T-helper 22 cell (primary cell): ENCODE measurements around the gene C12orf50.
A peak's percentile ranks its signal among the peaks of the same experiment; 100 is the strongest.
"Not testable (repeated sequence)": the region's sequence is repeated elsewhere in the genome, so short reads cannot be mapped to it uniquely, and the experiment has no call there.

Source experiments
- DNase-seq: peaks from one replicate; pipeline ENCODE4 v3.0.0-alpha.2; 2020; ENCODE audit warnings: low read depth

Gene C12orf50

DNA sequence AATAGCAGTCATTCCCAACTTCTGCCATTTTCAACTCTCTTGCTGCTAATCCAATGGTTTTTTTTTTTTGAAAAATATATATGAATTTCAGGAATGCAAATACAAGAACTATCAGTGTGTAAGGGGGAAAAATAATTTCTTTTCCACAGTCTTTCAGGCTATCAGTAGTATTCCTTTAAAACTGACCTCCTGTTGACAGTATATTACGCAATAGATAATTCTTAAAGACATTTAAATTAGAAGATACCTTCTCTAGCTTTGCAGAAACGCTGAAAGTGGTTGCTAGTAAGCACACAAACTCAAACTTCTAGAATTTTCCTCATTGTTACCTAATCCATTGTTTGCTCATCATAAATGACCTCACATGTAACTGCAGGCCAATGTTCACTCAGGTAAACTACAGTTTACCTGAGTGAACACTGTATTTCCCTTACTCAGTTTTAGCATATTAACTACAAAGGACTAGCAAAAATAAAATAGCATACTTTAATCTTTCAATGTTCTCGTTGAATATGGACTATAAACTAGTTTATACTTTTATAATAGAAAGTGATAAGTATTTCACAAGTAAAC, at the start of gene C12orf50:
TSS of gene C12orf50 (minus strand) at position 309 of the 573 bp plus-strand sequence. CDS start 2,439 bp downstream, outside the sequence.
- DNase-seq: no peak

DNA sequence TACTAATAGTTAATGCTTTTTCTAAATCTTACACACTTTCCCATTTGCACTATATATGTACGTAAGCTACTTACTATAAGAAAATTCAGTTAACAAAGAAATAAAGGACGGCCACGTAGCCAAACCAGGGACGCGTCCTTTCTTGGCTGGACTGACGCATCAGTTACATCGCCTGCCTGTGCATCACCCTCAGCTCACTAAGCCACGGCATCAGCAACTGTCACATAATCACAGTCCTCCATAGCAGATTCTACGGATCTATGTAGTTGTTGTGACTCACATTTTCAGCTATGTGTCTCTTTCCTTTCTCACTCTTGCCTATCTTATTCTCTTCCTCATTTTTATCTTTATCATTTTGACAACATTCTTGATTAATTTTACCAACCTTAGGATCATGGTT, 38.1 kb upstream of the C12orf50 start:
- DNase-seq: no peak

DNA sequence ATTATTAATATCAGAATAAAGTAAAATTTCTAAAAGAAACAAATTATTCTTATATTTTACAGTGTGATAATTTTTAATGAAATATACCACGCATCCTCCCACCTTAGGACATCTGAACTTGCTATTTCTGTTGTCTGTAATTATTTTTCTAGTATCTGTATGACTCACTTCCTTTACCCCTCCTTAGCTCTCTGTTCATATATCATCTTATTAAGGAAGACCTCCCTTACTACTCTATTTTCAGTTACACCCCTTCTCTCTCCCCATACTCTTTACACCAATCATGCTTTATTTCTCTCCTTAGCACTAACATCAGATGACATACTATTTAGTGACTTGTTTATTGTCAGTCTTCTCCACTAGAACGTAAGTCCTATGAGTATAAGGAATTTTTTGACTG, 34.2 kb upstream of the C12orf50 start:
- no peak for DNase-seq

DNA sequence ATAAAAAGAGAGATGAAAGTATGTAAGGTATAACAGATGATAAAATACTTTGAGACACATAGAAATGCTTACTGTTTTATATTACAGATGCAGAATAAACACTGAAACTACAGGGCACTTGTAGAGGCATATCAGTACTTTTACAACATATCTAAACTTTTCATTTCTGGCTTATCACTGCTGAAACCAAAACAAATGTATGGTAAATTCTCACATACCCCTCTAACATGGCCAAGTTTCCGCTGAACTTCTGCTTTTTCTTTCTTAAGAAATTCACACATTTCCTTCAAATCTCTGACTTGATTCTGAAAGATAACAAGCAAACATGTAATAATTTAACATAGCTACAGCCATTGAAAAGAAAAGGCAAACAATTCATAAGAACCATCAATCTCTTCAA, 33.3 kb upstream of the C12orf50 start:
- no peak for DNase-seq

- no peak for DNase-seq
Observed at GRCh38 chr12:88058719-88059077, 29.5 kb upstream of the C12orf50 start.

GRCh38 chr12:88057994-88058718, 29.0 kb upstream of the C12orf50 start:
- no peak for DNase-seq

DNA sequence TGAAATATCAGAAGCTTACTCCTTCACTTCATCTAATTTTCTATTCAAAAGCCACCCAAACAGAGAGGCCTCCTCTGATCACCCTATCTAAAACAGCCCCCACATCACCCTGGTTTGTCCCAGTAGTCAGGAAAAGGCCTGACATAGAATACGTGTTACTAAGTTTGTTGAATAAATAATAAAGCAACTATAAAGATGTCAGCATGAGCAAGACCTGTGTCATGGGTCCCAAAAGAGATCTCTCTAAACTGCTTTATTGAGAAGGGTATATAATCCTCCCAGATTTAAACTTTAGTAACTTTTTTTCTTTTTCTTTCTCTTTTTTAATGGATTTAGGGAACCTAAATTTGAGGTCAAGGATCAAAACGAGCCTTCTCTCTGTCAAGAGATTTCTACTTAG, 27.4 kb upstream of the C12orf50 start:
- DNase-seq: no peak

DNA sequence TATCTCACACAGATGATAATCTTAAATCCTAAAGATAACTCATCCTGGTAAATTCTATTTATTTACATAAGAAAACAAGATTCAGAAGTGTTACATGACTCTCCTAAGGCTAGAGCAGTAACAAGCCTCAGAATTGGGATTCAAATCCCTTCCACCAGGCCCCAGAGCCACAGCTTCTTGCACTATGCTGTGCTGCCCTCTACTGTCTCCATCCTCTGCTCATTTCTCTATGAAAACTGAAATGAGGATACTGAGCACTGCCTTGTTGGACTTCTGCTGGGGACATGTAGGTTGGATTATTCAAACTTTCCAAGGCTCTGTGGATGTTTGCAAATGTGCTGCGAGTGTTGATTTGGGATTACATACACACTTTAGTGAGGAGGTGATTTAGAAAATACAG, 23.5 kb upstream of the C12orf50 start:
- DNase-seq: no peak

- DNase-seq: no peak
Observed at GRCh38 chr12:88044035-88044434, 14.8 kb upstream of the C12orf50 start.

DNA sequence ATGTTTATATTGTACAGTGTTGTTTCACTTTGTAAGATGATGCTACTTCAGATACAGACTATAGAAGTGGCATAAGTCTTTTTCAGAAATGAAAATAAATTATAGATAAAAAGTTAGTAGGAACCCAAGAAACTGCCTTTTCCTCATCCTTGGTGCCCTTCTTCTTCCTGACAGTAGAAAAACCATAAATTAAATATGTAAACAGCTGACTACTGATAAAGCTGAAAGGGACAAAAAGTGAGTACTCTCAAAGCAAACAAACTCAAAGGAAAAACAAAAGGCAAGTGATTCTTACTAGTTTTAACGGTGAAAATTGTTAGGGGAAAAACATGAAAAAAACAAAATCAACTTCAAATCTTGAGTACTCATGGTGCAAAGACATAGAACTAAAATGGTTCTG, 8.6 kb upstream of the C12orf50 start:
- no peak for DNase-seq

DNA sequence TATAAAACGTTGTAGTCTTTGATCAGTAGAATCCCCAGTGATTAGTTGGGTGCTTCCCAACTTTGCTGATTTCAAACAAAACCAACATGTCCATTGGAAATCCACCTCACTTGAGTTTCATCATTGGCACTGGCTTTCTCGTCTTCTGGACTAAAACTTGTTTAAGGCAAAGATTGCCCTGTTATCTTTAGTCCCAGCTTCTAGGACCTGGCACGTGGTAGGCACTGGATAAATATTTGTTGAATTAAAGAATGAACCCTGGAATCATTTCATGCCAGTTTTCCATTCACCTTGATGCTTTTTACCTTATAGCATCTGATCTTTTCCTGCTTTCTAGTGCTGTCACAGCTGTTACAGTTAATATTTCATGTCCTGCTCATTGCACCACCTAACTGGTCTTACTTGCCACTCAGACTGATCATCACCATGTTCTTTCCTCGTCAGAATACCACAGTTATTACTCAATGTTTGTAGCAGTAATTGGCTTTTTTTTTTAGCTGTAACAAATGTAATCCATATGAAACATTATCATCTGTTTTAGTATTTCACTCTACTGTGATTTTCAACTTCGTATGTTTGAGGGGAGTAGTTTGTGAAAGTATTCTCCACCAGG, 7.3 kb upstream of the C12orf50 start:
- DNase-seq: no peak

GRCh38 chr12:88035907-88036289, 6.7 kb upstream of the C12orf50 start:
- no peak for DNase-seq

DNA sequence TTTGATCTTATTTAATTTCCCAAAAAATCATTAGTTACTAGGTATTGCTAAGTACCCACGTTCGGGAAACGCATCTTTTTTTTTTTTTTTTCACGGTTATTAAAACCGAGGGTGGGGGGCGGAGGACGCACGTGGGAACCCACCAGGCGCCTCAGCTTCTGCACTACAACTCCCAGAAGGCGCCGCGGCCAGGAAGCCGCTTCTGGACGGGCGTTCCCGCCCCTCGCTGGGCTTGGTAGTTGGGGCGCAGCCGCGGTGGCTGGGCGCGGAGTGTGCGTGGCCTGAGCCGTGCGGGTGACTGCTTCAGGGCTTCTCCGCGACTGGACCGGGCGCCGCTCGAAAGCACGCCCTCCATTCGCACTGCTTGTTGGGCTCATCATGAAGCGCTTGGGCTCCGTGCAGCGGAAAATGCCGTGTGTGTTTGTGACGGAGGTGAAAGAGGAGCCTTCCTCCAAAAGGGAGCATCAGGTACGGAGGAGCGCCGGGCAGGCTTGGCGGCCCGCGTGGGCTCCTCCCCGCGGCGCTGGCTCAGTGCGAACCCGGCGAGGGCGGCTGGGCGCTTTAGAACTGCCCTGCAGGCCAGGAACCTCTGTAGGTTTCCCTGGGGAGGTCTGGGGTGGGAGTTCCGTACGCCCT, 6.2 kb upstream of the C12orf50 start:
- peak; percentile 75 for DNase-seq

DNA sequence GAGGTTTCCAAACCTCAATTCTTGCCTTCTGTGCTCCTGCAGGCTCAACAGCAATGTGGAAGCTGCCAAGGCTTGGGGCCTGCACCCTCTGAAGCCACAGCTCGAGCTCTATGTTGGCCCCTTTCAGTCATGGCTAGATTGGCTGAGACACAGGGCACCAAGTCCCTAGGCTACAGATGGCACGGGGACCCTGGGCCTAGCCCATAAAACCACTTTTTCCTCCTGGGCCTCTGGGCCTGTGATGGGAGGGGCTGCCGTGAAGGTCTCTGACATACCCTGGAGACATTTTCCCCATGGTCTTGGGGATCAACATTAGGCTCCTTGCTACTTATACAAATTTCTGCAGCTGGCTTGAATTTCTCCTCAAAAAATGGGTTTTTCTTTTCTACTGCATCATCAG, 2.0 kb upstream of the C12orf50 start:
- DNase-seq: not testable (repeated sequence)

- no peak for DNase-seq
Observed at GRCh38 chr12:88026196-88026595, 3.0 kb downstream of the C12orf50 start.

- DNase-seq: no peak
Observed at GRCh38 chr12:88017964-88018363, 11.2 kb downstream of the C12orf50 start.

GRCh38 chr12:88015825-88016224, 13.4 kb downstream of the C12orf50 start:
- no peak for DNase-seq

- no peak for DNase-seq
Observed at GRCh38 chr12:88011755-88012154, 17.4 kb downstream of the C12orf50 start.

GRCh38 chr12:88006351-88006750, 22.9 kb downstream of the C12orf50 start:
- no peak for DNase-seq

DNA sequence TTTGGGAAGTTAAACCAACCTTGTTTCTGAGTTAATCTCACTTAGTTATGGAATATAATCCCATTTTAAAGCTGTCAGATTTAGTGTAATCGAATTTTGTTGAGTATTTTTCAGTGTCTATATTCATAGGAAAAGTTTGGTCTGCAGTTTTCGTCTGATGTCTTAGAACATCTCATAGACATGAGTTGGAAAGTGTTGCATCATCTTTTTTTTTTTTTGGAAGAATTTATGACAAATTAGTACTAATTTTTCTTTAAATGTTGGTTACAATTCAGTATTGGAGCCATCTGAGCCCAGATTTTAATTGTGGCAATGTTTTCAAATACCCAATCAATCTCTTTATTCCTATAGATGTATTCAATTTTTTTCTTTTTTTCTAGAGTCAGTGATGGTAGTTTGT, 27.9 kb downstream of the C12orf50 start:
- no peak for DNase-seq

DNA sequence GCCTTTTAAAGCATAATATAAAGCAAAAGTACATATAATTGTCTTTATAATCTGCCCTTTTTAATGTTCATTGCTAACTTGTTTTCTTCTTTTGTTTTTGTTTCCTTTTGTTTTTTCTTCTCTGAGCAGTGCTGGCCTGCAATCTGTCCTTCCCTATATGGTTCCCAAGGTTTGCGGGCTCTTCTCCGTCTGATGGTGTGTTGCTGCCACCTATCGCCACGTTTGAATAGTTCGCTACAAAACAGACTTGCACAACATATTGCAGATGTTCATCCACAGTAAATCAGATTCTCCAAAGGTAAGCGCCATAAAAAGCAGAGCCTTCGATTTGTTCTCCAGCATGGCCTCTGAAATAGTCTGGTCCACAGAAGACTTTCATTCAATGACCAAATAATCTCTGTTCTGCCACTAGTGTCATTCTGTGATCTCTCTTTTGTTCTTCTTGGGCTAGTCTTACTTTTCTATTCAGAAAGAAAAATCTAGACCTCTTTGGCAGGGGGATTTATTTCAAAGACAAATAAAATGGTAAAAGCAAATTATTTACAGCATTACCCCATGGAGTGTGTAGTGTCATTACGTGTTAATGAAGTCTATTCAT, 33.5 kb downstream of the C12orf50 start:
- DNase-seq: no peak

- DNase-seq: no peak
Observed at GRCh38 chr12:87991483-87991882, 37.7 kb downstream of the C12orf50 start.

DNA sequence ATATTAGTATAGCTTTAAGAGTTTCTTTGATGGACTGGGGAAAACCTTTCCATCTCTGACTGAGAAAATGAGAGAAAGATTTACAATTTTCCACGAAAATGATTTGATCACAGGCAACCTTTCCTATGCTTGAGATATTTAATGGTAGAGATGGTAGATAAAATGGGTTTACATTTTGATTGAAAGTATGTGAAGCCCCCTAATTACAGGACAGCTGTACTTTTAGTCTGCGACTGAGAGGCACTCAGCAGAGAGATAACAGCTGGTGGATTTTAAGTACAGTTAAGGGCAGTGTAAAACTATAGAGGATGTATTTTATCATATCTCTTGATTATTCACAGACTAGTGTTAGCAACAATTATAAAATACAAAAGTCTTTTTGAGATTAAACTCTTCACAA, 40.7 kb downstream of the C12orf50 start:
- no peak for DNase-seq
